Stimulated activated CD8-positive, alpha-beta memory T cell treated with anti-CD3 and anti-CD28 coated beads, Interleukin-12 subunit alpha, Interleukin-12 subunit beta, amount 100 ng/mL, for 4 hours (primary cell): ENCODE measurements around the gene SNRPD3.

ENCODE experiments used
- DNase-seq: peaks from one replicate; pipeline ENCODE4 v3.0.0-alpha.2; 2020; ENCODE audit warnings: low read depth

SNRPD3 gene

GRCh38 chr22:24571266-24571665 is 15.5 kb downstream of the SNRPD3 start:
- no peak for DNase-seq

GRCh38 chr22:24576778-24577177 is 21.0 kb downstream of the SNRPD3 start:
- no peak for DNase-seq

GRCh38 chr22:24578355-24579257 is 22.8 kb downstream of the SNRPD3 start:
- no peak for DNase-seq

GRCh38 chr22:24579258-24579601 is 23.4 kb downstream of the SNRPD3 start:
- DNase-seq: no peak

- DNase-seq: no peak
Observed at GRCh38 chr22:24580276-24580675, 24.5 kb downstream of the SNRPD3 start.

GRCh38 chr22:24582056-24582814 is 26.4 kb downstream of the SNRPD3 start:
- no peak for DNase-seq

GRCh38 chr22:24583221-24584165 is 27.7 kb downstream of the SNRPD3 start:
- DNase-seq: no peak

- no peak for DNase-seq
Observed at GRCh38 chr22:24584166-24584790, 28.5 kb downstream of the SNRPD3 start.

GRCh38 chr22:24584871-24585411 is 29.1 kb downstream of the SNRPD3 start:
- no peak for DNase-seq

- no peak for DNase-seq
Observed at GRCh38 chr22:24585461-24585860, 29.7 kb downstream of the SNRPD3 start.

GRCh38 chr22:24585927-24586546 is 30.2 kb downstream of the SNRPD3 start:
- no peak for DNase-seq

- DNase-seq: no peak
Observed at GRCh38 chr22:24587251-24587650, 31.5 kb downstream of the SNRPD3 start.

GRCh38 chr22:24587948-24588347 is 32.1 kb downstream of the SNRPD3 start:
- DNase-seq: no peak

GRCh38 chr22:24588381-24588756 is 32.6 kb downstream of the SNRPD3 start:
- DNase-seq: no peak

- DNase-seq: no peak
Observed at GRCh38 chr22:24588757-24589481, 33.1 kb downstream of the SNRPD3 start.

GRCh38 chr22:24589518-24590030 is 33.8 kb downstream of the SNRPD3 start:
- no peak for DNase-seq

- DNase-seq: no peak
Observed at GRCh38 chr22:24590596-24591173, 34.9 kb downstream of the SNRPD3 start.

- no peak for DNase-seq
Observed at GRCh38 chr22:24591286-24591830, 35.6 kb downstream of the SNRPD3 start.
